GM19238 (cell line): ENCODE data around the gene KAT6B.
"Not testable (repeated sequence)": the region's sequence is repeated elsewhere in the genome, so short reads cannot be mapped to it uniquely, and the experiment has no call there.

Source experiments
- DNase-seq: peaks from one replicate; pipeline ENCODE4 v3.0.0; 2011; ENCODE audit warnings: low spot score; ENCODE audit not compliant: insufficient read length

KAT6B gene

GRCh38 chr10:74889662-74889998, 63.2 kb downstream of the KAT6B start:
- no peak for DNase-seq

- no peak for DNase-seq
Observed at GRCh38 chr10:74890460-74890859, 64.1 kb downstream of the KAT6B start.

DNA sequence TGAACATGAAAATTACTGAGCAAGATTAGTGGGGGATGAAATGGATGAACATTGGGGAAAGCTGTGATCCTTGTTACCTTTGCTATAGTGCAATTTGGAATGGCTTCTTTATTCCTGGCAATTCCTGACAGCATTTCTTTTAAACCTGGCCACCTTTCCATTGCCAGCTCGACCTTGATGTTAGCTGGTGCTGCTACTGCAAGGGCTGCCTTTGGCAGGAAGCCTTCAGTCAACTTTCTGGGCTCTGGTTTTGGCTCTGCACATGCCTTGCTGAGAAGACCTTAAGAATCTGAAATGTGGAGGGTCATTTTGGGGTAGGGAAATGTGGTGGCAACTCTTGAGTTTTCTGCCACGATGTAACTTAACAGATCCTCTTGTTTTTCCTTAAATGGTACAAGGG, 64.7 kb downstream of the KAT6B start:
- DNase-seq = no peak

GRCh38 chr10:74892839-74893238, 66.4 kb downstream of the KAT6B start:
- no peak for DNase-seq

DNA sequence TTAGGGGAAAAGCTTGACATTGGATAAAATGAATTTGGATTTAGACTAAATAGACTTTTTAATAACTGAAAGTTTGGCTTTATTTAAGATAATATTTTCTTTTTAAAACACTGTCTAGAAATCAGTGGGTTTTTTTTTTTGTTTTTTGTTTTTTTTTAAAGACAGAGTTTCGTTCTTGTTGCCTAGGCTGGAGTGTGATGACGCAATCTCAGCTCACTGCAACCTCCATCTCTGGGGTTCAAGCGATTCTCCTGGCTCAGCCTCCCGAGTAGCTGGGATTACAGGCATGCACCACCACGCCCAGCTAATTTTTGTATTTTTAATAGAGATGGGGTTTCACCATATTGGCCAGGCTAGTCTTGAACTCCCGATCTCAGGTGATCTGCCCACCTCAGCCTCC, 66.9 kb downstream of the KAT6B start:
- DNase-seq = not testable (repeated sequence)

- DNase-seq = no peak
Observed at GRCh38 chr10:74896788-74897527, 70.6 kb downstream of the KAT6B start.

DNA sequence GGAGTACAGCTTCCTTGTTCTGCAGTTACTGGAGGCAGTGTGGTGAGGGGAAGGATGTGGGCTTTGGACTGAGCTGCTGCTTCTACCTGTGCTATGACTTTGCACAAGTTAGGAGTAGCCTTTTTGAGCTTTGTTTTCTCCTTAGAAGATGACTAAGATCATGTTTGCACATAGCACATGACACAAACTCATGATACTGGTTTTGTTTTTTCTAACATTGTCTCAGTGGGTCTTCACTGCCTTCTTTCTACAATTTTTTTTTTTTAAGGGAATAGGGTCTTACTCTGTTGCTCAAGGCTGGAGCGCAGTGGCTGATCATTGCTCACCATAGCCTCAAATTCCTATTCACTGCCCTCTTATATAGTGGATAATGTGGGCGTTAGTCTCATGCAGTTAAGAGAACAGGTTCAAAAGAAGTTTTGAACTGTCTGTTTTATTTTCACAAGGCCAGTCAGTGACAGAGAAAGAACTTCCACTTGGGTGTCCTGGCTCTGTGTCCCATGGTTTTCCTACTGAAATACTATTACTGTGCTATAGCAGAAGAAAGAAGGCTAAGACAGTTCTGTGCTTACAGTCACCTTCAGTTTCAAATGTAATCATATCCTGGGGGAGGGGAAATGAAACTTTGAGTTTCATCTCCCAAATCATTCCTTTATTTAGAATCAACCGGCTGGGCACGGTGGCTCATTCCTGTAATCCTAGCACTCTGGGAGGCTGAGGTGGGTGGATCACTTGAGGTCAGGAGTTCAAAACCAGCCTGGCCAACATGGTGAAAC, 72.0 kb downstream of the KAT6B start:
- DNase-seq = no peak

DNA sequence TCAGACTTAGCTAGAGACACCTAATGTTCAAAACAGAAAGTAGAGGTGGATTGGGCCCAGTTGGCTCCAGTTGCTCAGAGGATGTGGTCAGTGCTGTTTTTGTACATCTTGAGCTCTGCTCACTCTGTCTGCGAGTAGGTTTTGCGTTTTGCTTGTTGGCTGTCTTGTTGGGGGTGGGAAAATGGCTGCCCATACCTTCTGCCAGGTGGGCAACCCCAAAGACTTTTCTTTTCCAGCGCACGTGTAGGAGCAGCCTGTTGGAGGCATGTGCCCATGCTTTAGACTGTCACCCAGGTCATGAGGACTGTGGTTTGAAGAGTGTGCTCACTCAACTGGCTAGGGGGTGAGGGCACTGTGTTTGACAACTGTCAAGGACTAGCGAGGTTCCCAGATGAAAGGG, 73.9 kb downstream of the KAT6B start:
- DNase-seq = no peak

DNA sequence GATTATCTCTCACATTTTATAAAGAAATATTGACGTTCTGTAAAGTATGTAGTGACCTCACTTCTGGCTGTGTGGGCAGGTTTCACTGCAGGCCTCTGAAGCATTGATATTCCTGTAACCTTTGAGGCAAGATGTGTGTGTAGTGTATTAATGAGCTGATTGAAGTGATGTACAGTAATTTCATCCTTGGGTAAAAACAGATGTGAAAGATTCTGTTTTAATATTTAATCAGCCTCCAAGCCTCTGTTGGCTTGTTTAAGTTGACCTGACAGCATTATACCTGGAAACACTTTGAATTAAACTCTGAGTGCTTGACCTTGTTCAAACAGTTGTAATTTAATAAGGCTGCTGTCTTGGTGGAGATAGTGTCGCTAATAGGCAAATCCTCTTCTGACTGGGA, 74.9 kb downstream of the KAT6B start:
- DNase-seq = no peak

GRCh38 chr10:74901867-74902450, 75.6 kb downstream of the KAT6B start:
- no peak for DNase-seq

DNA sequence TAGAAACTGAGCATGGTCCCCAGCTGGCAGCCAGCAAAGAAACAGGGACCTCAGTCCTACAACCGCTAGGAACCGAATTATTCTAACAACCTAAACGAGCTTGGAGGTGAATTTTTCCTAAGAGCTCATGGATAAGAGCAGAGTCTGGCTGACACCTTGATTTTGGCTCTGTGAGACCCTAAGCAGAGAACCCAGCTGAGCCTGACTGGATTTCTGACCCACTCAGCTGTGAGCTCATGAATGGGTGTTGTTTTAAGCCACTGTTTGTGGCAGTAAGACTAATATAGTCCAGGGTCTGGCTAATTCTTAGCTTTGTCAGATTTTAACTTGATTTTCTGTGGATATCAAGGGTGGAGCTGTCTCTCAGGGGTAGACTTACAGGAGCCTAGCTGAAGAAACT, 77.1 kb downstream of the KAT6B start:
- DNase-seq = no peak

- DNase-seq = no peak
Observed at GRCh38 chr10:74906611-74907198, 80.3 kb downstream of the KAT6B start.

DNA sequence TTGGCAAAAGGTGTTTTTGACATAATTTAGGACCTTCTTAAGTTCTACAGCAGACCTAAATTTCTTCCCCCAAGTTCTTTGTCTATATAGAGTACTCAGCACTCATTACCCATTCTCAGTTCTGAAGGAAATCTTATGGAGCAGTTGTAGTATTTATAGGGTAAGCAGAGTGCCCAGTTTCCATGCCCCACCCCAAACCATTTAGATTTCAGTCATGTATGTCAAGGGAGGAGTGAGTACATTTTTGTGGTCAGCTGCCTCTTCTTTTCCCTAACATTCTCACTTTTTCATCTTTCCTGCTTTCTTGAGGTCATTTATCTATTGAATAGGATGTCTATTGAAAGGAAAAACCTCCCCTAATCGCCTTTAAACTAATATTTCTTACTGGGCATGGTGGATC, 83.3 kb downstream of the KAT6B start:
- no peak for DNase-seq

DNA sequence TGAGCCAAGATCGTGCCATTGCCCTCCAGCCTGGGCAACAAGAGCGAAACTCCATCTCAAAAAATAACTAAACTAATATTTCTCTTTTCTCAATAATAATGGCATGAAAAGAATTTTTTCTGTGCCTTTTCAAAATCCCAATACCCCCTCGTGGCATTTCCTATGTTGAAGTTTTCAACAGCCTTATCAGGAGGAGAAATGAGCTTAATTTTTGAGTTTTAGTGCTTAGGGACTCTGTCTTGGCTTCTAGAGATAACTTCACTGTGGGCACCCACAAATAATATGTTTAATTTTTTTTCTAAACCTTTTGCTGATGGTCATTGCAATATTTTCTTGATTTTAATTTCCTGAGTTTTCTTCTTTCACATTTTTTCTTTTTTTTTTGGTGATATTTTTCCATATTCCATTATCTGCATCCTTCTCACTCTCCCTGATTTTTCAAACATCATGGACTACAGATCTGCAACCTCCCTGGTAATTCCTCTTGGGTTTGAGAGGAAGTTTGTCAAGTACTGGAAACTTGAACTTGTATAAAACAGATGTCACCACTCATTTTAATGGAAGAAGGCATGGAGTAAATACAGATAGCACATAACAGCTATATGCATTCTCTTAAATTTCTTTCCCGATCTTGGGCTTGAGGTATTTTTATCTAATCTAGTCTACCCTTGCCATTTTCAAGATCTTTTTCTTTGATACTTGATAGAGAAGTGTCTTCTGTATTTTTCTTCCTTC, 84.0 kb downstream of the KAT6B start:
- DNase-seq = no peak

DNA sequence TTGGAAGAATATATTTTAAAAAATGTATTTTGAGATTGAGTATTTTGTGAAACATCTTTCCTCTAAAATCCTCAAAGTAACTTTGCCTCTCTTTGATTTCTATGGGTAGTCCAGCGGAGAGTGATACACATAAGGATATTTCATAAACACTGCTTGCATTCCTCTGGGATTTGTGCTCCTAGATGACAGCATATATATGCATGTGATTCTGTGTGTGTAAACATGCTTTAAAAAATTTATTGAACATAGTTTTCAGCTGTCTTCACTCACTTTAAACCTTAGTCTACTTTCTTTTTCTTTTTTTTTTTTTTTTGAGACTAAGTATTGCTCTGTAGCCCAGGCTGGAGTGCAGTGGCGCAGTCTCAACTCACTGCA, 84.6 kb downstream of the KAT6B start:
- no peak for DNase-seq

GRCh38 chr10:74912182-74912581, 85.8 kb downstream of the KAT6B start:
- DNase-seq = no peak

DNA sequence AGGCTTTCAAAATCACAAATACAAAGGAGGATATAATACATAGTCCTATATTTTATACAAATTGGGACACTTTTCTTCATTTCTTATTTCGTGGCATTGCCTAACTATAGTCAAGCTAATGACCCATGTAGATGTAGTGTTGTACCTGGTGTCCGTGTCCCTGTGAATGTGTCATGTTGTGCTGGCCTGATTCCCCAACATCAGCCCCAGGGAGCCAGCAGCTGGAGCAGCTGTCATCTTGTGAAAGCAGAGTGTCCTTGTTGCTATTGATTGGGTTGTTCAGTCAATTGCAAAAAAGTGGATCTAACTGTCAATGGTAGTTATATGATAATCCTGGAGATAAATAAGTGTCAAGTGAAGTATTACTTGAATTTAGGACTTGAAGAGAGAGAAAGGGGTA, 86.3 kb downstream of the KAT6B start:
- no peak for DNase-seq

- DNase-seq = no peak
Observed at GRCh38 chr10:74913377-74913979, 87.1 kb downstream of the KAT6B start.

- DNase-seq = no peak
Observed at GRCh38 chr10:74916283-74916682, 89.9 kb downstream of the KAT6B start.

DNA sequence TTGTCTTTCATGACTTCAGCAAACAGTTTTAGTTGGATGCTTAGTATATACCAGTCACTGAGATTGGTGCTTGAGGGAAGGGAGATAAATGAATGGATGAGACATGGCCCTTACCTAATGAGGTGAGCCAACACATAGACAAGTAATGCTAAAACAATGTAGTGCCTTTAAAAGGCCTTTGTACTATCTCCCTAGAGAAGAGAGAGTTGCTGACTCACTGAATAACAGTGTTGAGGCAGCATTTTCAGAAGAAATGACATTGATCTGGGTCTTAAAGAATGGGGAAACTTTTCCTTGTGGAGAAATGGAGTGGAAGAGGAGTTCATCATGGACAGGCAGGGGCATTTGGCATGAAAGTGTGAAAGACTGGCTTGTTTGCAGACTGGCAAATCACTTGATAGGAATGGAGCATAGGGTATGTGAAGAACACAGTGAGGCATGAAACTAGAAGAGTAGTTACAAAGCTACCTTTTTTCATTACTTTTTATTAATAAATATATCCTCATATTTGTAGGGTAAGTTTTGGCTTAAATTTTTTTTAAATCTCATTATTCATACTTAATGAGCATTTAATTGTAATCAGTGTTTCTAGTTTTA, 91.2 kb downstream of the KAT6B start:
- DNase-seq = no peak

DNA sequence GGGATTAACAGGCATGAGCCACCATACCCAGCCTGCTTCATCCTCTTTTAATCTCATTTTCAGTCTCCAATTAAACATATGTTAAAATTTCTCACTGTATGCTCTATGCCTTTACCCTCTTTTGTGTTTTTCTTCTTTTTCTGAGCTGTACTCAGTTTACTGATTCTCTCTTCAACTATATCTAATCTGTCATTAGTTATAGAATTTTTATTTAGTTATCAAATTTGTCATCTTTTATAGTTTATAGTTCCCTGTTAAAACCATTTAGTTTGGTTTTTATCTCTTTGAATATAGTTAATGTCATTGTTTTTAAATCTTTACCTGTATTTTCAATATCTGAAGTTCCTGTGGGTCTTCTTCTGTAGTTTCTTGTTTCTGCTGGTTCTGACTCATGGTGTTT, 93.3 kb downstream of the KAT6B start:
- DNase-seq = no peak
